H9 (cell line): ENCODE measurements around the gene SLC35G1. TPM values are rescaled to one million over a fixed set of nuclear protein-coding genes. Genes with fewer than 3 reads are reported as not detected.

ENCODE experiments used
- DNase-seq: peaks from one replicate; pipeline ENCODE4 v3.0.0-alpha.2; 2017
- H2AFZ ChIP-seq: one replicate; pipeline ENCODE4 v1.6.1; 2013; ENCODE audit warnings: mild to moderate bottlenecking, low read length, control low read depth, moderate library complexity
- H2AK5ac ChIP-seq: 2 replicates; pipeline ENCODE4 v1.6.1; 2013; ENCODE audit warnings: low read length, control low read depth, mixed read lengths; ENCODE audit not compliant: insufficient read length
- H2BK120ac ChIP-seq: one replicate; pipeline ENCODE4 v1.6.1; 2013; ENCODE audit warnings: low read depth, mild to moderate bottlenecking, low read length, control low read depth, inconsistent platforms; ENCODE audit not compliant: poor library complexity, severe bottlenecking
- H2BK12ac ChIP-seq: 2 replicates; pipeline ENCODE4 v1.6.1; 2013; ENCODE audit warnings: low read length, control low read depth, mixed read lengths, low read depth; ENCODE audit not compliant: insufficient read length
- H2BK15ac ChIP-seq: 2 replicates; pipeline ENCODE4 v1.6.1; 2013; ENCODE audit warnings: low read depth, low read length, control low read depth
- H2BK20ac ChIP-seq: one replicate; pipeline ENCODE4 v1.6.1; 2013; ENCODE audit warnings: low read depth, mild to moderate bottlenecking, low read length, control low read depth, inconsistent platforms; ENCODE audit not compliant: poor library complexity, severe bottlenecking
- H2BK5ac ChIP-seq: 2 replicates; pipeline ENCODE4 v1.6.1; 2013; ENCODE audit warnings: low read length, control low read depth, mixed read lengths; ENCODE audit not compliant: insufficient read length
- H3K14ac ChIP-seq: 2 replicates; pipeline ENCODE4 v1.6.1; 2013; ENCODE audit warnings: low read length, control low read depth; ENCODE audit not compliant: insufficient read depth
- H3K18ac ChIP-seq: 2 replicates; pipeline ENCODE4 v1.6.1; 2013; ENCODE audit warnings: low read depth, mild to moderate bottlenecking, mixed read lengths, low read length, control low read depth; ENCODE audit not compliant: insufficient read length
- H3K23ac ChIP-seq: 2 replicates; pipeline ENCODE4 v1.6.1; 2013; ENCODE audit warnings: low read length, control low read depth, mixed read lengths, low read depth; ENCODE audit not compliant: insufficient read length
- H3K23me2 ChIP-seq: 2 replicates; pipeline ENCODE4 v1.6.1; 2013; ENCODE audit warnings: low read depth, mild to moderate bottlenecking, mixed read lengths, low read length, control low read depth; ENCODE audit not compliant: insufficient read length, poor library complexity, severe bottlenecking
- H3K27ac ChIP-seq: 2 replicates; pipeline ENCODE4 v1.5.1; 2013; ENCODE audit warnings: low read length, control low read depth, mixed read lengths, low read depth; ENCODE audit not compliant: insufficient read length
- H3K27me3 ChIP-seq: 2 replicates; pipeline ENCODE4 v1.6.1; 2013; ENCODE audit warnings: low read length, control low read depth, inconsistent platforms; ENCODE audit not compliant: insufficient read depth
- H3K4ac ChIP-seq: 2 replicates; pipeline ENCODE4 v1.6.1; 2013; ENCODE audit warnings: low read depth, mild to moderate bottlenecking, control low read depth, inconsistent platforms, low read length, moderate library complexity
- H3K4me1 ChIP-seq: 2 replicates; pipeline ENCODE4 v1.6.1; 2013; ENCODE audit warnings: low read length, control low read depth, inconsistent platforms; ENCODE audit not compliant: insufficient read depth
- H3K4me2 ChIP-seq: 2 replicates; pipeline ENCODE4 v1.6.1; 2013; ENCODE audit warnings: low read length, control low read depth, mixed read lengths; ENCODE audit not compliant: insufficient read length, insufficient read depth
- H3K56ac ChIP-seq: 2 replicates; pipeline ENCODE4 v1.6.1; 2013; ENCODE audit warnings: low read depth, mild to moderate bottlenecking, mixed read lengths, low read length, control low read depth; ENCODE audit not compliant: insufficient read length
- H3K79me1 ChIP-seq: 2 replicates; pipeline ENCODE4 v1.6.1; 2013; ENCODE audit warnings: low read depth, mild to moderate bottlenecking, moderate library complexity, low read length, control low read depth, inconsistent platforms; ENCODE audit not compliant: insufficient read depth, poor library complexity, severe bottlenecking
- H3K79me2 ChIP-seq: 2 replicates; pipeline ENCODE4 v1.6.1; 2013; ENCODE audit warnings: low read length, control low read depth, inconsistent platforms; ENCODE audit not compliant: insufficient read depth
- H3K9ac ChIP-seq: 2 replicates; pipeline ENCODE4 v1.6.1; 2013; ENCODE audit warnings: low read length, control low read depth, mixed read lengths; ENCODE audit not compliant: insufficient read length; ENCODE audit errors: extremely low read depth
- H3K9me3 ChIP-seq: one replicate; pipeline ENCODE4 v1.6.1; 2013; ENCODE audit warnings: low read depth, low read length, inconsistent platforms; ENCODE audit not compliant: control insufficient read depth
- H3T11ph ChIP-seq: one replicate; pipeline ENCODE4 v1.6.1; 2013; ENCODE audit warnings: mild to moderate bottlenecking, low read length, control low read depth, inconsistent platforms
- H4K20me1 ChIP-seq: one replicate; pipeline ENCODE4 v1.6.1; 2013; ENCODE audit not compliant: control insufficient read depth, insufficient read length, insufficient read depth
- H4K5ac ChIP-seq: 2 replicates; pipeline ENCODE4 v1.6.1; 2013; ENCODE audit warnings: low read depth, mild to moderate bottlenecking, mixed read lengths, low read length, control low read depth; ENCODE audit not compliant: insufficient read length
- H4K8ac ChIP-seq: replicated peaks from 2 replicates; pipeline ENCODE4 v1.6.1; 2013; ENCODE audit warnings: low read length, control low read depth, mixed read lengths, low read depth; ENCODE audit not compliant: insufficient read length
- H4K91ac ChIP-seq: 2 replicates; pipeline ENCODE4 v1.6.1; 2013; ENCODE audit warnings: low read depth, mild to moderate bottlenecking, moderate library complexity, mixed read lengths, low read length, control low read depth; ENCODE audit not compliant: insufficient read length
- H3K27ac Mint-ChIP-seq, 3 experiments: 2 replicates in 2 of 3; 3 replicates in 1 of 3; pipeline ENCODE4 v1.8.0; 2020 to 2021; ENCODE audit warnings: mixed read lengths in 3 of 3, mild to moderate bottlenecking in 1 of 3, moderate library complexity in 1 of 3
- H3K27me3 Mint-ChIP-seq: 2 replicates; pipeline ENCODE4 v1.8.0; 2021; ENCODE audit warnings: low read depth, mild to moderate bottlenecking, moderate library complexity, mixed read lengths
- H3K36me3 Mint-ChIP-seq, 3 experiments: 2 replicates in 2 of 3; 3 replicates in 1 of 3; pipeline ENCODE4 v1.8.0; 2020 to 2021; ENCODE audit warnings: low read depth in 3 of 3, mixed read lengths in 3 of 3; ENCODE audit not compliant: insufficient read depth in 1 of 3
- H3K4me1 Mint-ChIP-seq, 2 experiments: 2 replicates each; pipeline ENCODE4 v1.8.0; 2020; ENCODE audit warnings: mixed read lengths in 2 of 2
- H3K4me3 Mint-ChIP-seq, 2 experiments: 2 replicates in 1 of 2; 3 replicates in 1 of 2; pipeline ENCODE4 v1.8.0; 2020 to 2021; ENCODE audit warnings: mild to moderate bottlenecking in 2 of 2, mixed read lengths in 2 of 2, moderate library complexity in 1 of 2
- H3K9me3 Mint-ChIP-seq, 2 experiments: 2 replicates in 1 of 2; 3 replicates in 1 of 2; pipeline ENCODE4 v1.8.0; 2020; ENCODE audit warnings: mild to moderate bottlenecking in 2 of 2, mixed read lengths in 2 of 2, moderate library complexity in 1 of 2
- CTCF ChIP-seq: fragments of 200-600 bp; sonication (generic); conservative IDR thresholded peaks from 3 replicates; pipeline ENCODE4 v1.8.0; 2021; ENCODE audit warnings: antibody characterized with exemption, mild to moderate bottlenecking
- WGBS: extraction: QIAGEN DNeasy Blood & Tissue Kit; methylation state at CpG from one replicate; pipeline ENCODE4 v1.1.7; 2013; ENCODE audit warnings: missing lambda C conversion rate, low lambda C conversion rate, mixed read lengths; ENCODE audit not compliant: insufficient read length; ENCODE audit errors: extremely low coverage; 5-methylcytosine and 5-hydroxymethylcytosine counted together
- total RNA-seq: library from RNA; stranded (reverse); gene quantifications from 2 replicates; pipeline ENCODE4 v1.2.1, GENCODE V29; 2021

Gene SLC35G1
- total RNA-seq, 1 experiment from 2014 or later = 6.3 TPM

- Histone ChIP-seq H3K9ac (no peak overlapping the region), H3K14ac (no peak overlapping the region), H3K4me2 (no peak overlapping the region), H2BK20ac (no peak overlapping the region), H2BK15ac (no peak overlapping the region), H3K79me2 (no peaks in the 10 kb centered on the region), H2BK12ac (no peak overlapping the region), H2BK5ac (no peak overlapping the region), H3K23ac (no peak overlapping the region), H3K79me1 (no peaks in the 10 kb centered on the region), H3K4ac (no peak overlapping the region), H3K27me3 (no peaks in the 10 kb centered on the region), H2AFZ (no peak overlapping the region), H3T11ph (no peak overlapping the region), H3K56ac (no peak overlapping the region), H3K4me1 (no peaks in the 10 kb centered on the region), H3K27ac (no peak overlapping the region), H4K8ac (no peak overlapping the region), H3K9me3 (no peaks in the 10 kb centered on the region), H2AK5ac (no peak overlapping the region), H3K18ac (no peak overlapping the region), H4K91ac (no peak overlapping the region), H4K20me1 (no peaks in the 10 kb centered on the region), H2BK120ac (no peak overlapping the region), H3K23me2 (no peaks in the 10 kb centered on the region), H4K5ac (no peak overlapping the region)
- TF ChIP-seq CTCF = no peak
- Mint-ChIP-seq H3K36me3 (no peaks in the 10 kb centered on the region; a peak in 2 of 7 replicates), H3K4me3 (no peak overlapping the region), H3K9me3 (no peaks in the 10 kb centered on the region), H3K4me1 (peaks cover 8 to 13% of the 10 kb centered on the region in 2 experiments; a peak in 3 of 4 replicates), H3K27me3 (peaks cover 3% of the 10 kb centered on the region), H3K27ac (no peak overlapping the region)
- no peak for DNase-seq
- no CpG with 5 or more reads among the region's 2 CpGs for WGBS
These were observed 18.7 kb downstream of the SLC35G1 start for GRCh38 chr10:93912444-93912843.
